ENCODE measurements around the gene CYB5B.

The CYB5B gene

GRCh38 chr16:69448470-69449193 lies 24.2 kb downstream of the CYB5B start:
- H3K36me3 ChIP-seq (replicated peaks; ENCODE audit: insufficient read depth, low read length) = 0 out of 2 replicates have a peak, but pooled peaks cover 4% of the 10 kb centered on the region
- no peak overlapping the region for H3K4me3 ChIP-seq (ENCODE audit: low read length)
- H3K4me2 ChIP-seq (ENCODE audit: low read depth, low read length) = no peak overlapping the region
- H3K9me2 ChIP-seq (replicated peaks; ENCODE audit: insufficient read depth, low read length) = no peaks in the 10 kb centered on the region
- no peak overlapping the region for H3K27ac ChIP-seq (ENCODE audit: low read length)
- H2AFZ ChIP-seq (ENCODE audit: low read length) = no peak overlapping the region
- H3K27me3 ChIP-seq (replicated peaks; ENCODE audit: insufficient read depth, low read length) = no peaks in the 10 kb centered on the region
- peaks cover 4% of the 10 kb centered on the region for H4K20me1 ChIP-seq (ENCODE audit: insufficient read depth, low read length)
- DNase-seq = no peak
- H3K79me2 ChIP-seq (ENCODE audit: low read length) = peaks cover 19% of the 10 kb centered on the region
- H3F3A ChIP-seq (ENCODE audit: insufficient read depth, low read length) = no peaks in the 10 kb centered on the region
- H3K9ac ChIP-seq (ENCODE audit: low read length) = no peak overlapping the region
- H3K9me3 ChIP-seq (replicated peaks; ENCODE audit: insufficient read depth, low read length) = no peaks in the 10 kb centered on the region
- peaks cover 3% of the 10 kb centered on the region; the same call in 1 of the 2 replicates for H3K4me1 ChIP-seq (ENCODE audit: low read length)
- TF ChIP-seq EZH2 (optimal IDR thresholded peaks at IDR 0.05; ENCODE audit: low read depth, low read length) (no peak), CTCF (IDR thresholded peaks at IDR 0.05; ENCODE audit: low read length) (no peak), EZH2phosphoT487 (IDR thresholded peaks at IDR 0.05; ENCODE audit: low read length) (no peak)

GRCh38 chr16:69451166-69451565 lies 26.7 kb downstream of the CYB5B start:
- Histone ChIP-seq H3K36me3 (replicated peaks; ENCODE audit: insufficient read depth, low read length) (0 out of 2 replicates have a peak, but pooled peaks cover 4% of the 10 kb centered on the region), H3K9me3 (replicated peaks; ENCODE audit: insufficient read depth, low read length) (no peaks in the 10 kb centered on the region), H3K9me2 (replicated peaks; ENCODE audit: insufficient read depth, low read length) (no peaks in the 10 kb centered on the region), H3K4me2 (ENCODE audit: low read depth, low read length) (no peak overlapping the region), H3K27ac (ENCODE audit: low read length) (no peak overlapping the region), H3K9ac (ENCODE audit: low read length) (no peak overlapping the region), H3K4me1 (ENCODE audit: low read length) (no peaks in the 10 kb centered on the region), H3F3A (ENCODE audit: insufficient read depth, low read length) (no peaks in the 10 kb centered on the region), H2AFZ (ENCODE audit: low read length) (no peak overlapping the region), H3K27me3 (replicated peaks; ENCODE audit: insufficient read depth, low read length) (no peaks in the 10 kb centered on the region), H4K20me1 (ENCODE audit: insufficient read depth, low read length) (no peaks in the 10 kb centered on the region; the same call in 1 of the 2 replicates), H3K79me2 (ENCODE audit: low read length) (0 out of 2 replicates have a peak, but pooled peaks cover 6% of the 10 kb centered on the region), H3K4me3 (ENCODE audit: low read length) (no peak overlapping the region)
- no peak for DNase-seq
- TF ChIP-seq EZH2phosphoT487 (IDR thresholded peaks at IDR 0.05; ENCODE audit: low read length) (no peak), EZH2 (optimal IDR thresholded peaks at IDR 0.05; ENCODE audit: low read depth, low read length) (no peak), CTCF (IDR thresholded peaks at IDR 0.05; ENCODE audit: low read length) (no peak)

- Histone ChIP-seq H2AFZ (ENCODE audit: low read length) (no peak overlapping the region), H3K27me3 (replicated peaks; ENCODE audit: insufficient read depth, low read length) (no peaks in the 10 kb centered on the region), H3K36me3 (replicated peaks; ENCODE audit: insufficient read depth, low read length) (no peaks in the 10 kb centered on the region), H3K9me2 (replicated peaks; ENCODE audit: insufficient read depth, low read length) (no peaks in the 10 kb centered on the region), H3F3A (ENCODE audit: insufficient read depth, low read length) (no peaks in the 10 kb centered on the region), H4K20me1 (ENCODE audit: insufficient read depth, low read length) (peaks cover 5% of the 10 kb centered on the region; the same call in 1 of the 2 replicates), H3K4me2 (ENCODE audit: low read depth, low read length) (no peak overlapping the region), H3K9ac (ENCODE audit: low read length) (no peak overlapping the region), H3K79me2 (ENCODE audit: low read length) (0 out of 2 replicates have a peak, but pooled peaks cover 6% of the 10 kb centered on the region), H3K9me3 (replicated peaks; ENCODE audit: insufficient read depth, low read length) (no peaks in the 10 kb centered on the region), H3K4me3 (ENCODE audit: low read length) (no peak overlapping the region), H3K4me1 (ENCODE audit: low read length) (no peaks in the 10 kb centered on the region), H3K27ac (ENCODE audit: low read length) (no peak overlapping the region)
- DNase-seq = no peak
- TF ChIP-seq EZH2phosphoT487 (IDR thresholded peaks at IDR 0.05; ENCODE audit: low read length) = no peak
- no peak for TF ChIP-seq EZH2 (optimal IDR thresholded peaks at IDR 0.05; ENCODE audit: low read depth, low read length)
- no peak for TF ChIP-seq CTCF (IDR thresholded peaks at IDR 0.05; ENCODE audit: low read length)
Observed at GRCh38 chr16:69453936-69454335, 29.5 kb downstream of the CYB5B start.
